ENCODE results near the gene SLC9A4.

The SLC9A4 gene

DNA sequence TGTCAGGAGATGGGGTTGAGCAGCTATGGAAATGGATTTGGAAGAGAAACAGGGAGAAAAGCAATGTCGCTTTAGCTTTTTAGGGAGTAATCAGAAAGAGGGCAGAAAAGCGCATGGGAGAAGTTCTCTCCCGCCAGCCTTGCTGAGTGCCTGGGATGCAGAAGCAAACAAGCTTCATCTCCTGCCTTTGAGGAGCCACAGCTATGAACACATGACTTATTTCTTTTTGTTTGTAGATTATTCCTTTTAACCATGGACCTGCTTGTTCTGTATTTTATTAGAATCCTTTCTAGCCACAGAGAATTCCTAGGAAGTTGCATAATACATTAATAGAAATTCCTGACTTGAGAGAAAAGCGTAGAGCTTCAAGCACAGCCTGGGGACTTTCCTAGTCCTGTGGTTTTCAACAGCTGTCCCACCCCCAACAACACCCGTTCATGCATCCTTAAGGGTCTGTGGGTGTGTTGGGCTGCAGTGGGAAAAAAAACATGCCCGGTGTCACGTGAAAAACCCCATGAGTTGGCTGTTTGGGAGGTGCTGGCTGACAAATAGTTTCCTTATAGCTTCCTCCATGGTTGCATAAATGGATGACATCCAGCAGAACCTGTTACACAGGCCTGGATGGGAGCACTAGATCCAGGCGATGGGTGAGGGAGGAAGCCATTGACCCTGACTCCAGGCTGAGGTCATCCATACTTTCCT lies 14.9 kb downstream of the SLC9A4 start:
- in situ Hi-C loops (cut with MboI; ENCODE audit: low sequenced_read_pairs): no loop called here

DNA sequence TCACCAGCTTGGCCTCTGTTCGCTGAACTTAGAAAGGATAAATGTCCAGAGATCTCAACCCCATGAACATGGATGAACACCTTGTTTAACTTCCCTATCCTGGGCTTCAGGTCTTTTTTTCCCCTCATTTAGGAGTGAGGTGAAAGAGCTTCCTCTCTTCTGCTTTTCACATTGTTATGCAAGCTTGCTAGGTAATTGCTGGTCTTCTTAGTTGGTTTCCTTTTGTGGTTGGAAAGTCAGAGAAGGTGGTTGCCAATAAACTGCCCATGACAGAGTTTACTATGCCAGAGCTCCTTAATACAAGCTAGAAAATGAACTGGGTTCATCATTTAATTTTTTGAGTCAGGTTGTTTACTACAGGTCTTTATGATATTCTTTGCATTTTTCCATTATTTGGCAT lies 16.6 kb downstream of the SLC9A4 start:
- in situ Hi-C loops (cut with MboI; ENCODE audit: low sequenced_read_pairs): no loop called here

DNA sequence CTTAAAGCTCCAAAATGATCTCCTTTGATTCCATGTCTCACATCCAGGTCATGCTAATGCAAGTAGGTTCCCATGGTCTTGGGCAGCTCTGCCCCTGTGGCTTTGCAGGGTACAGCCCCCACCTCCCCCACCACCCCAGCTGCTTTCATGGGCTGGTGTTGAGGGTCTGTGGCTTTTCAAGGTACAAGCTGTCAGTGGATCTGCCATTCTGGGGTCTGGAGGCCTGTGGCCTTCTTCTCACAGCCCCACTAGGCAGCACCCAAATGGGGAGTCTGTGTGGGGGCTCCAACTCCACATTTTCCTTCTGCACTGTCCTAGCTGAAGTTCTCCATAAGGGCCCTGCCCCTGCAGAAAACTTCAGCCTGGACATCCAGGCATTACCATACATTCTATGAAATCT lies 19.0 kb downstream of the SLC9A4 start:
- in situ Hi-C loops (cut with MboI; ENCODE audit: low sequenced_read_pairs): no loop called here

DNA sequence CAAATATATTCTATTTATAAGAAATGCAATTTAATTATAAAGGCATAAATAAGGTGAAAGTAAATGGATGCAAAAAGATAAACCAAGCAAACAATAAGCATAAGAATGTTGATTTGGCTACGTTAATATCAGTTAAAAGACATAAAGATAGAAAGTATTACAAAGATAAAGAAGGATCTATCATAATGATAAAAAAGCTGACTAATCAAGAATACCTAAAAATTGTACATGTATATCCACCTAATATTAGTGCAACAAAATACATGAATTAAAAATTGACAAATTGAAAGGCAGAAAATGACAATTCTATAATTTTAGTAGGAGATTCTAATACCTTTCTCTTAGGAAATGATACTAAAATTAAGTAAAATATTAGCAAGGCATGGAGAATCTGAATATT lies 21.5 kb downstream of the SLC9A4 start:
- in situ Hi-C loops (cut with MboI; ENCODE audit: low sequenced_read_pairs): no loop called here

DNA sequence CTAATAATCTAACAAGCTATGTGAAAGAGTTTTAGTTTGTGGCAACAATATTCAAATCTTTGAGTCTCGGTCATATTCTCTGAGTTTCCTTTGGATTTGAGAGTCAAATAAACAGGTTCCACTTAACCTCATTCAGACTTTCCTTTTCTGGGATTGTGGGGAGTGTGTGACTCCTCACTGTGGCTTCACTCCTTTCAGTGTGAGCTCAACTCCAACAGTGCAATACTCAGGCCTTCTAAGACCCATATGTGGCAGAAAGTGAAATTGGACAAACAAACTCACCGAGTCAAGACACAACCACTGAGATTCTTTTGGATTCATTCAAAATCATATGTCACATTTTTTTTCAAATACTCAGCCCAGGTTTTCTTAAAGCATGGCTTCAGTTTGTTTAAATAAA lies 25.4 kb downstream of the SLC9A4 start:
- in situ Hi-C loops (cut with MboI; ENCODE audit: low sequenced_read_pairs): no loop called here

- in situ Hi-C loops (cut with MboI; ENCODE audit: low sequenced_read_pairs): no loop called here
These were observed 26.5 kb downstream of the SLC9A4 start for GRCh38 chr2:102499558-102499957.

DNA sequence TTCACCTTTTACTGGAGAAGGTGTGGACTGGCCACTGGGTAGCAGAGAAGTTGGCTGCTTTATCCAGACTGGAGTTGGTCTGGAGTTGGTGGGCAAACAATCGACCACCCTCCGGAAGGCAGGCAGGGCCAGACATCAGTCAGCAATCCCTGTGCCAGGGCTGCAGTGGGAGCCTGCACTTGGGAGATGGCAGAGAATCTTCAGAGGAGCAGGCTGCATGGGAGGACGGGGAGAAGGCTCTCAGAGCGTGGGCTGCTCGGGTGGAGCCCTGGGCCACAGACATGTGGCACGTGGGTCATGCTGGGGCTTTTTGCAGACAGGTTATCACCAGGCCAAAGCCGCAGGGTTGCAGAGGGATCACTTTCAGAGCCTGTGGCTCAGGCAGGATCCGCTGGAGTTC lies 29.6 kb downstream of the SLC9A4 start:
- in situ Hi-C loops (cut with MboI; ENCODE audit: low sequenced_read_pairs): no loop called here

DNA sequence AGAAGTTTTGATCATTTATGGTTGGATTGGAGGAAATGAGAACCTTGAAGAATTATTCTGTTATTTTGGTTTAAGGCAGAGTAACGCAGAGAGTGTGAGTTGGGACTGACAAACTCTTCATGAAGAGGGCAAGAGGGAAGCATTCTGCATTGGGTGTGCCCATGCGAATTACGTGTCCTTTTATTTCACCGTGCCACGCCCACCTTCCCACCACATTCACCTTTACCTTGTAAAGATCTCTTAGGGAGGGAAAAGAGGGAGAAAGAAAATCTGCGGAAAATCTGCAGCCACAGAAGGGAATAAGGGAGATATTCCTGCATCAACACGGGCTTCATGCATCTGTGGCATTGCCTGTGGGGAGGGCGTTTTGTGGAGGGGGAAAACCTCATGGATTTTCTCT lies 31.8 kb downstream of the SLC9A4 start:
- in situ Hi-C loops (cut with MboI; ENCODE audit: low sequenced_read_pairs): no loop called here

GRCh38 chr2:102505290-102505689 lies 32.3 kb downstream of the SLC9A4 start:
- in situ Hi-C loops (cut with MboI; ENCODE audit: low sequenced_read_pairs): no loop called here

DNA sequence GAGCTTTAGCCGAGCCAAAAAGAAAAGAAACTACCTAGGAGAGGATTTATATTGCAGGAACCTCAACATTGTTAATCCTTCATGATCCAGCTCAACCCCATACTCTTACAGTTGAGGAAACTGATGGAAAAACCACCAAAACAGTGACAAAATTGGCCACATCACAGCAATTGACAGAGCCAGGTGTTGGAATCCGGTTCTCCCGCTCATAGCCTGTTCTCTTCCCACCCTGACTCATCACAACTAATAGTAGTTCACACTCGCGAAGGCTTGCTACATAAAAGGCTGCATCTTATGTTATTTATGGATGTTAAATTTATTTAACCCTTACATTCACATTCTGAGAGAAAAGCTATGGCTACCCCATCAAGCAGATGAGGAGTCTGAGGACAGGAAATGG lies 33.7 kb downstream of the SLC9A4 start:
- in situ Hi-C loops (cut with MboI; ENCODE audit: low sequenced_read_pairs): no loop called here

DNA sequence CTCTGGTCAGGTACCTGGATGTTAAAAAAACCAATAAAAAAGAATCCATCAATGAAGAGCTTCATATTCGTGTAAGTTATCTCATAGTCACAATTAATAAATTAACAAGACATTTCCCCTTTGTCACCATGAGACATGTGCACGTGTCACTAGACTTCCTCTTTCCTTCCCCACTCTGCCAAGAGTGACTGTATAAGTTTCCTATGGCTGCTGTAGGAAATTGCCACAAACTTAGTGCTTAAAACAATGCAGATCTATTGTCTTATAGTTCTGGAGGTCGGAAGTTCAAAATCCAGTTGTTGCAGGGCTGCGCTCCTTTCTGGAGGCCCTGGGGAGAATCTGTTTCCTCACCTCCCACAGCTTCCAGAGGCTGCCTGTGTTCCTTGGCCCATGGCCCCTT lies 35.8 kb downstream of the SLC9A4 start:
- in situ Hi-C loops (cut with MboI; ENCODE audit: low sequenced_read_pairs): no loop called here

GRCh38 chr2:102509749-102510148 lies 36.7 kb downstream of the SLC9A4 start:
- in situ Hi-C loops (cut with MboI; ENCODE audit: low sequenced_read_pairs): no loop called here

GRCh38 chr2:102510791-102511575 lies 38.0 kb downstream of the SLC9A4 start:
- in situ Hi-C loops (cut with MboI; ENCODE audit: low sequenced_read_pairs): no loop called here

DNA sequence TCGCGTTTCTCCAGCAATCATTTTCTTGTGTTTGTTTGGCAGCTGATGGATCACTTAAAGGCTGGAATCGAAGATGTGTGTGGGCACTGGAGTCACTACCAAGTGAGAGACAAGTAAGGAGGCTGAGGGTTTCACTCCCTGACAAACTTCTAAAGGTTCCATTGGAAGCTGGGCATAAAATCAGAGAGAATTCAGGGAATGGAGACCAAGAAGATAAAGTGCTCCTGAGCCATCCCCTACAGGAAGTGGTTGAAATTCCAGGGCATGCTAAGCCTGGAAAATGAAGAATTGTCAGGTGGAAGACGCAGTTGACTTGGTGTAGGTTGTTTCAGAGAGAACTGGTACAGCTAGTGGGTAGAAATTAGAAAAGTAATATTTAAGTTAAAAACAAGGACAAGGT lies 39.1 kb downstream of the SLC9A4 start:
- in situ Hi-C loops (cut with MboI; ENCODE audit: low sequenced_read_pairs): no loop called here

DNA sequence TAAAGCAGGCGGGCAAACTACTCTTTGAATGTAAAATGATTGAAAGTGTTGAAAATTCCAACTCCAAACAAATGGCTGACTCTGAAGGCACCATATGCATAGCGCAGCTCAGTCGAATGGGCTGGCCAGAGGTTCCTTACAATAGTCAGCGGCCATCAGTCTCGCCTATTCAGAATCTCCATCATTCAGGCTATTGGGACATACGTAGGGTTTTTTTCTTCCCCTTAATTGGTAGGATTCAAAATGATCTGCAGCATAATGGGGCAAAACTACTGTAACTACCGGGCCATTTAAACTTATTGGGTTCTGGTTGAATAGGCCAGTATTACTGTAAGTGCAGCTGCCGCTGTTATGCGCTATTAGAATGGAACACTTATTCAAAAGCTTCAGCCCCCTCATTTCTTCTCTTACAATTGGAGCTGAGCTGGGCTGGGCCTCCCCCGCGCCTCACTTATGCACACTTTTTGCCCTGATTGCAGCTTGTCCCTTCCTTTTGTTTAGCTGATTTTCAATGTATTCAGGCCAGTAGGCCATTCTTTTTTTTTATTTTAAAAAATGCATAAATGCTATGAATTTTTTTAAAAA lies 40.4 kb downstream of the SLC9A4 start:
- in situ Hi-C loops (cut with MboI; ENCODE audit: low sequenced_read_pairs): no loop called here

- in situ Hi-C loops (cut with MboI; ENCODE audit: low sequenced_read_pairs): no loop called here
These were observed 41.2 kb downstream of the SLC9A4 start for GRCh38 chr2:102514061-102514785.

- in situ Hi-C loops (cut with MboI; ENCODE audit: low sequenced_read_pairs): no loop called here
These were observed 42.8 kb downstream of the SLC9A4 start for GRCh38 chr2:102515851-102516250.

GRCh38 chr2:102518170-102518569 lies 45.1 kb downstream of the SLC9A4 start:
- in situ Hi-C loops (cut with MboI; ENCODE audit: low sequenced_read_pairs): no loop called here

- in situ Hi-C loops (cut with MboI; ENCODE audit: low sequenced_read_pairs): no loop called here
These were observed 47.0 kb downstream of the SLC9A4 start for GRCh38 chr2:102520009-102520408.

- in situ Hi-C loops (cut with MboI; ENCODE audit: low sequenced_read_pairs): no loop called here
These were observed 47.8 kb downstream of the SLC9A4 start for GRCh38 chr2:102520801-102521200.

DNA sequence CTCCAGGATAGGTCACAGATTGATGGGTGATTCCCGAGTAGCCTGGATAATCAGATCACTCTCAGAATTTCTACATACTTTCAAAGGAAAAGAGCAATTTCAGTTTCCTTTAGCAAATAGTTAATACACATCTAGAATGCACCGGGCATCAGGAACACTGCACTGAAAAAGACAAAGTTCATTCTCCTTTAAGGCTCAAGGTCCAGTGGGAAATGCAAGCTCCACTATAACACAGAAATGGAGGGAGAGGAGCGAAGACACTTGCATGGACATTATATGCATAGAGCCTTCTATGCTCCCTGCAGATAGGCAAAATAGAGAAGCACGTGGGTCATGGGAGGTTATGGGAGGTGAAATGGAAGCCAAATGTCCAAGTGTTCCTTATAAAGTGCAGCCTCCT lies 49.1 kb downstream of the SLC9A4 start:
- in situ Hi-C loops (cut with MboI; ENCODE audit: low sequenced_read_pairs): no loop called here

DNA sequence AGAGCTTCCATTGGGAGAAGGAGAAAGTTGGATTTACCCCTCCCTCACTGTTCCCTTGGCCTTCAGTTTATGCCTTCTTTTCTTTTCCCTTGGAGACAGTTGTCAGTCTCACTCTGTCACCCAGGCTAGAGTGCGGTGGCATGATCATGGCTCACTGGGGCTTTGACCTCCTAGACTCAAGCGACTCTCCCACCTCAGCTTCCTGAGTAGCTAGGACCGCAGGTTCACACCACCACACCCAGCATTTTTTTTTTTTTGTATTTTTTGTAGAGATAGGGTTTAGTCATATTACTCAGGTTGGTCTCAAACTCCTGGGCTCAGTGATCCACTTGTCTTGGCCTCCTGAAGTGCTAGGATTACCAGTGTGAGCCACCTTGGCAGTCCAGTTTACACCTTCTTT lies 49.9 kb downstream of the SLC9A4 start:
- in situ Hi-C loops (cut with MboI; ENCODE audit: low sequenced_read_pairs): no loop called here

Data from HL-60/S4 treated with phorbol 12-myristate 13-acetate at 8.2 ng/mL for 4 days and 3 days (cell line).